ENCODE measurements around the gene OR5H1. TPM values are rescaled to one million over a fixed set of nuclear protein-coding genes. Genes with fewer than 3 reads are reported as not detected.

OR5H1 gene
- total and polyA plus RNA-seq, 10 of the 15 experiments (the other 5 are each of a cell fraction or from before 2014, with no cell fraction given): not detected

DNA sequence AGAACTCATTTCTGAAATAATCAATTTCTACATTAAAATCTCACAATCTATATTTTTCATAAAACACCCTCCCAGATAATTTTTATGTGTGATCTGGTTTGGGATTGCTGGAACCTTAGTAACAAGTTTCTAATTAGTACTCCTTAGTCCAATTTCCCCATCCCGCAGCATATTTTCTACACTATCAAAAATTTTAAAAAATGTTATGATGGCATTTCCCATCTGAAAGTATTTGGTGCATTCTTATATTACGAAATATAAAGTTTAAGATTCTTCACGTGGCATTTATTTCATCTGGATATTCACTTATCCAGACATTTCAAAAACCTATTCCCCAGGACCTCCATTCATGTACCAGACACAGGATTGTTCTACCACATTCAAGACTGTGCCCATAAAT lies 18.2 kb downstream of the OR5H1 start:
- Histone ChIP-seq H4K20me1 (ENCODE audit: control insufficient read depth, insufficient read depth) (no peaks in the 10 kb centered on the region), H3K36me3 (ENCODE audit: control insufficient read depth in 2 of 2, insufficient read depth in 2 of 2, low read length in 1 of 2) (no peaks in the 10 kb centered on the region), H3K4me3 (no peak overlapping the region), H3K9me3 (replicated peaks; ENCODE audit: control insufficient read depth, insufficient read depth, low read length) (no peaks in the 10 kb centered on the region), H3K9ac (ENCODE audit: control insufficient read depth, insufficient read depth, low read length) (no peak overlapping the region), H3K4me2 (ENCODE audit: control insufficient read depth, insufficient read depth) (no peak overlapping the region), H3K27me3 (replicated peaks in 1 of 2; ENCODE audit: control insufficient read depth in 2 of 2, insufficient read depth in 2 of 2, low read length in 1 of 2) (no peaks in the 10 kb centered on the region), H3K27ac (ENCODE audit: control insufficient read depth, insufficient read depth) (no peak overlapping the region), H2AFZ (ENCODE audit: control insufficient read depth, low read depth, low read length) (no peak overlapping the region), H3K79me2 (ENCODE audit: control insufficient read depth, insufficient read depth, low read length) (no peaks in the 10 kb centered on the region), H3K4me1 (ENCODE audit: control insufficient read depth, insufficient read depth, low read length) (no peaks in the 10 kb centered on the region)
- ChIA-PET SMC1A (ENCODE audit: uncharacterized antibody, unreplicated experiment) (no interaction called here), POLR2A (no interaction called here), CTCF (no interaction called here), RAD21 (ENCODE audit: unreplicated experiment) (no interaction called here)
- FAIRE-seq (no peak), ATAC-seq (no peak), DNase-seq (ENCODE audit: low read depth, low spot score) (no peak)
- BruUV-seq (replicated peaks): no TSS peak
- intact Hi-C loops (cut with micrococcal nuclease; ENCODE audit: unreplicated experiment) (no loop called here), in situ Hi-C loops (cut with MboI) (no loop called here)
- WGBS (ENCODE audit: insufficient coverage, insufficient replicate concordance, low lambda C conversion rate, missing lambda C conversion rate): 33% methylated on average over 3 of the region's 3 CpGs
- TF ChIP-seq CHD4 (IDR thresholded peaks at IDR 0.05) (no peak), DPF2 (IDR thresholded peaks at IDR 0.05) (no peak), ETV6 (conservative IDR thresholded peaks at IDR 0.05 in 1 of 2, IDR thresholded peaks at IDR 0.05 in 1 of 2; ENCODE audit: borderline replicate concordance in 1 of 2, low read depth in 1 of 2) (no peak), MTA2 (IDR thresholded peaks at IDR 0.05; ENCODE audit: low read depth) (no peak), SUPT20H (IDR thresholded peaks at IDR 0.05; ENCODE audit: borderline replicate concordance, control insufficient read depth, low read depth, low read length) (no peak), YBX1 (IDR thresholded peaks at IDR 0.05) (no peak), TCF7 (IDR thresholded peaks at IDR 0.05; ENCODE audit: borderline replicate concordance) (no peak), ZNF274 (IDR thresholded peaks at IDR 0.05; ENCODE audit: insufficient read depth, insufficient read length) (no peak), FOXK2 (IDR thresholded peaks at IDR 0.05) (no peak), GATAD2B (conservative IDR thresholded peaks at IDR 0.05; ENCODE audit: low read depth) (no peak)
- TF ChIP-seq, protein P1, sequence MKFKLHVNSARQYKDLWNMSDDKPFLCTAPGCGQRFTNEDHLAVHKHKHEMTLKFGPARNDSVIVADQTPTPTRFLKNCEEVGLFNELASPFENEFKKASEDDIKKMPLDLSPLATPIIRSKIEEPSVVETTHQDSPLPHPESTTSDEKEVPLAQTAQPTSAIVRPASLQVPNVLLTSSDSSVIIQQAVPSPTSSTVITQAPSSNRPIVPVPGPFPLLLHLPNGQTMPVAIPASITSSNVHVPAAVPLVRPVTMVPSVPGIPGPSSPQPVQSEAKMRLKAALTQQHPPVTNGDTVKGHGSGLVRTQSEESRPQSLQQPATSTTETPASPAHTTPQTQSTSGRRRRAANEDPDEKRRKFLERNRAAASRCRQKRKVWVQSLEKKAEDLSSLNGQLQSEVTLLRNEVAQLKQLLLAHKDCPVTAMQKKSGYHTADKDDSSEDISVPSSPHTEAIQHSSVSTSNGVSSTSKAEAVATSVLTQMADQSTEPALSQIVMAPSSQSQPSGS (IDR thresholded peaks at IDR 0.05; ENCODE audit: low read length): no peak
- TF ChIP-seq, protein P2, sequence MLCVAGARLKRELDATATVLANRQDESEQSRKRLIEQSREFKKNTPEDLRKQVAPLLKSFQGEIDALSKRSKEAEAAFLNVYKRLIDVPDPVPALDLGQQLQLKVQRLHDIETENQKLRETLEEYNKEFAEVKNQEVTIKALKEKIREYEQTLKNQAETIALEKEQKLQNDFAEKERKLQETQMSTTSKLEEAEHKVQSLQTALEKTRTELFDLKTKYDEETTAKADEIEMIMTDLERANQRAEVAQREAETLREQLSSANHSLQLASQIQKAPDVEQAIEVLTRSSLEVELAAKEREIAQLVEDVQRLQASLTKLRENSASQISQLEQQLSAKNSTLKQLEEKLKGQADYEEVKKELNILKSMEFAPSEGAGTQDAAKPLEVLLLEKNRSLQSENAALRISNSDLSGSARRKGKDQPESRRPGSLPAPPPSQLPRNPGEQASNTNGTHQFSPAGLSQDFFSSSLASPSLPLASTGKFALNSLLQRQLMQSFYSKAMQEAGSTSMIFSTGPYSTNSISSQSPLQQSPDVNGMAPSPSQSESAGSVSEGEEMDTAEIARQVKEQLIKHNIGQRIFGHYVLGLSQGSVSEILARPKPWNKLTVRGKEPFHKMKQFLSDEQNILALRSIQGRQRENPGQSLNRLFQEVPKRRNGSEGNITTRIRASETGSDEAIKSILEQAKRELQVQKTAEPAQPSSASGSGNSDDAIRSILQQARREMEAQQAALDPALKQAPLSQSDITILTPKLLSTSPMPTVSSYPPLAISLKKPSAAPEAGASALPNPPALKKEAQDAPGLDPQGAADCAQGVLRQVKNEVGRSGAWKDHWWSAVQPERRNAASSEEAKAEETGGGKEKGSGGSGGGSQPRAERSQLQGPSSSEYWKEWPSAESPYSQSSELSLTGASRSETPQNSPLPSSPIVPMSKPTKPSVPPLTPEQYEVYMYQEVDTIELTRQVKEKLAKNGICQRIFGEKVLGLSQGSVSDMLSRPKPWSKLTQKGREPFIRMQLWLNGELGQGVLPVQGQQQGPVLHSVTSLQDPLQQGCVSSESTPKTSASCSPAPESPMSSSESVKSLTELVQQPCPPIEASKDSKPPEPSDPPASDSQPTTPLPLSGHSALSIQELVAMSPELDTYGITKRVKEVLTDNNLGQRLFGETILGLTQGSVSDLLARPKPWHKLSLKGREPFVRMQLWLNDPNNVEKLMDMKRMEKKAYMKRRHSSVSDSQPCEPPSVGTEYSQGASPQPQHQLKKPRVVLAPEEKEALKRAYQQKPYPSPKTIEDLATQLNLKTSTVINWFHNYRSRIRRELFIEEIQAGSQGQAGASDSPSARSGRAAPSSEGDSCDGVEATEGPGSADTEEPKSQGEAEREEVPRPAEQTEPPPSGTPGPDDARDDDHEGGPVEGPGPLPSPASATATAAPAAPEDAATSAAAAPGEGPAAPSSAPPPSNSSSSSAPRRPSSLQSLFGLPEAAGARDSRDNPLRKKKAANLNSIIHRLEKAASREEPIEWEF (IDR thresholded peaks at IDR 0.05; ENCODE audit: insufficient replicate concordance, low read depth, low read length): no peak
- TF ChIP-seq, protein P3, sequence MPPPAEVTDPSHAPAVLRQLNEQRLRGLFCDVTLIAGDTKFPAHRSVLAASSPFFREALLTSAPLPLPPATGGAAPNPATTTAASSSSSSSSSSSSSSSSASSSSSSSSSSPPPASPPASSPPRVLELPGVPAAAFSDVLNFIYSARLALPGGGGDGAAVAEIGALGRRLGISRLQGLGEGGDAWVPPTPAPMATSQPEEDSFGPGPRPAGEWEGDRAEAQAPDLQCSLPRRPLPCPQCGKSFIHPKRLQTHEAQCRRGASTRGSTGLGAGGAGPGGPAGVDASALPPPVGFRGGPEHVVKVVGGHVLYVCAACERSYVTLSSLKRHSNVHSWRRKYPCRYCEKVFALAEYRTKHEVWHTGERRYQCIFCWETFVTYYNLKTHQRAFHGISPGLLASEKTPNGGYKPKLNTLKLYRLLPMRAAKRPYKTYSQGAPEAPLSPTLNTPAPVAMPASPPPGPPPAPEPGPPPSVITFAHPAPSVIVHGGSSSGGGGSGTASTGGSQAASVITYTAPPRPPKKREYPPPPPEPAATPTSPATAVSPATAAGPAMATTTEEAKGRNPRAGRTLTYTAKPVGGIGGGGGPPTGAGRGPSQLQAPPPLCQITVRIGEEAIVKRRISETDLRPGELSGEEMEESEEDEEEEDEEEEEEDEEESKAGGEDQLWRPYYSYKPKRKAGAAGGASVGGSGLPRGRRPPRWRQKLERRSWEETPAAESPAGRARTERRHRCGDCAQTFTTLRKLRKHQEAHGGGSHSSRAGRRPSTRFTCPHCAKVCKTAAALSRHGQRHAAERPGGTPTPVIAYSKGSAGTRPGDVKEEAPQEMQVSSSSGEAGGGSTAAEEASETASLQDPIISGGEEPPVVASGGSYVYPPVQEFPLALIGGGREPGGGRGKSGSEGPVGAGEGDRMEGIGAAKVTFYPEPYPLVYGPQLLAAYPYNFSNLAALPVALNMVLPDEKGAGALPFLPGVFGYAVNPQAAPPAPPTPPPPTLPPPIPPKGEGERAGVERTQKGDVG (CRISPR knock-in tag; IDR thresholded peaks at IDR 0.05): no peak

All from GM12878 (cell line).